HCT116 (cell line): ENCODE data around the gene TMEM208.

Experiments used
- RAD21 ChIP-seq: IDR thresholded peaks from 2 replicates; pipeline ENCODE4 v1.6.1; 2012; ENCODE audit warnings: low read depth, mild to moderate bottlenecking
- TF ChIP-seq, protein P1 (sequence below), 3 experiments: fragments of 200-600 bp in 1 of 3; sonication (generic) in 1 of 3; IDR thresholded peaks in 2 of 3; conservative IDR thresholded peaks in 1 of 3; 2 replicates each; pipeline ENCODE4 v1.5.1; 2012 to 2017; ENCODE audit warnings: low read depth in 2 of 3, low read length in 2 of 3, antibody characterized with exemption in 1 of 3, borderline replicate concordance in 1 of 3, control low read depth in 1 of 3, mild to moderate bottlenecking in 1 of 3, mixed read lengths in 1 of 3, mixed run types in 1 of 3, moderate library complexity in 1 of 3; ENCODE audit not compliant: insufficient read depth in 1 of 3

- TF ChIP-seq, protein P1, sequence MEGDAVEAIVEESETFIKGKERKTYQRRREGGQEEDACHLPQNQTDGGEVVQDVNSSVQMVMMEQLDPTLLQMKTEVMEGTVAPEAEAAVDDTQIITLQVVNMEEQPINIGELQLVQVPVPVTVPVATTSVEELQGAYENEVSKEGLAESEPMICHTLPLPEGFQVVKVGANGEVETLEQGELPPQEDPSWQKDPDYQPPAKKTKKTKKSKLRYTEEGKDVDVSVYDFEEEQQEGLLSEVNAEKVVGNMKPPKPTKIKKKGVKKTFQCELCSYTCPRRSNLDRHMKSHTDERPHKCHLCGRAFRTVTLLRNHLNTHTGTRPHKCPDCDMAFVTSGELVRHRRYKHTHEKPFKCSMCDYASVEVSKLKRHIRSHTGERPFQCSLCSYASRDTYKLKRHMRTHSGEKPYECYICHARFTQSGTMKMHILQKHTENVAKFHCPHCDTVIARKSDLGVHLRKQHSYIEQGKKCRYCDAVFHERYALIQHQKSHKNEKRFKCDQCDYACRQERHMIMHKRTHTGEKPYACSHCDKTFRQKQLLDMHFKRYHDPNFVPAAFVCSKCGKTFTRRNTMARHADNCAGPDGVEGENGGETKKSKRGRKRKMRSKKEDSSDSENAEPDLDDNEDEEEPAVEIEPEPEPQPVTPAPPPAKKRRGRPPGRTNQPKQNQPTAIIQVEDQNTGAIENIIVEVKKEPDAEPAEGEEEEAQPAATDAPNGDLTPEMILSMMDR (IDR thresholded peaks at IDR 0.05 in 2 of 3, conservative IDR thresholded peaks at IDR 0.05 in 1 of 3; ENCODE audit: borderline replicate concordance in 1 of 3, insufficient read depth in 1 of 3, low read depth in 2 of 3, low read length in 2 of 3), result no peak
- no peak for TF ChIP-seq RAD21
Observed at GRCh38 chr16:67277999-67278772, 51.3 kb downstream of the TMEM208 start.
